HG02623 (cell line): Measurements from ENCODE around the gene SNX14.

ENCODE experiments used
- ATAC-seq: cut with Tn5 transposase; IDR thresholded peaks from one replicate; pipeline ENCODE4 v1.9.1; 2021; ENCODE audit warnings: moderate library complexity; ENCODE audit not compliant: unreplicated experiment

SNX14 gene

DNA sequence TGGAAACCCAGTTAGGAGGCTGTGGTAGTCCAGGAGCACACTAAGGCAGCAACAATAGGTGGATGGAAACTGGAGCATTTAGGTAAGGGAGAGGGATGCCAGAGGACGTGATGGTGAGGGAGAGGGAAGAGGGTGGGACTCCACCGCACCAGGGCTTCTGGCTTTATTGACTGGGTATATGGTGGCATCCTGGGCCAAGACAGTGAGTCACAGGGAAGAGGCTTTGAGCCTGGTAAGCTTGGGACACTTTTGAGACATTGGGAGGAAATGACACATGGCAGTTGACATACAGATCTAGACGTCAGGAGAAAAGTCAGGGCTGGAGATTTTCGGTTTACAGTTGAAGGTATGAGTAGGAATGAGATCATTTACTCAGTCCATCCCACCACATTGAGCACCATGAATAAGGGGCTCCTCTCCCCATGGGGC, 128.9 kb downstream of the SNX14 start:
- no peak for ATAC-seq

DNA sequence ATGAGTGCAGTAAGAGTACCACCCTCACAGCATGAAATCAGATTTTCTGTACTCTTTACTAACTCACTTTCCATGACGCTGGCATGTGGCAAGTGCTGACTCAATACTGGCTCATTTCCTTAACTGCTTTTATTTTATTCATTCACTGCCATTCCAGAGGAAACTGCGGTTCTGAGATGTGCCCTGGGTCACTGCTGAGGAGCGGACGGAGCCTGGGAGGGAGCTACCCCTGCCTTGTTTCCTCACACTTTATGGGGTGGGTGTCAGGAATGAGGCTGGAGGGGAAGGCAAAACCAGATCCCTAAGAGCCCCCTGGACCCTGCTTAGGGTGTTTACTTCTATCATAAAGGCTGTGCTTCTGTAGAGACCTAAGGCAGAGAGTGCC, 129.4 kb downstream of the SNX14 start:
- ATAC-seq, result no peak

DNA sequence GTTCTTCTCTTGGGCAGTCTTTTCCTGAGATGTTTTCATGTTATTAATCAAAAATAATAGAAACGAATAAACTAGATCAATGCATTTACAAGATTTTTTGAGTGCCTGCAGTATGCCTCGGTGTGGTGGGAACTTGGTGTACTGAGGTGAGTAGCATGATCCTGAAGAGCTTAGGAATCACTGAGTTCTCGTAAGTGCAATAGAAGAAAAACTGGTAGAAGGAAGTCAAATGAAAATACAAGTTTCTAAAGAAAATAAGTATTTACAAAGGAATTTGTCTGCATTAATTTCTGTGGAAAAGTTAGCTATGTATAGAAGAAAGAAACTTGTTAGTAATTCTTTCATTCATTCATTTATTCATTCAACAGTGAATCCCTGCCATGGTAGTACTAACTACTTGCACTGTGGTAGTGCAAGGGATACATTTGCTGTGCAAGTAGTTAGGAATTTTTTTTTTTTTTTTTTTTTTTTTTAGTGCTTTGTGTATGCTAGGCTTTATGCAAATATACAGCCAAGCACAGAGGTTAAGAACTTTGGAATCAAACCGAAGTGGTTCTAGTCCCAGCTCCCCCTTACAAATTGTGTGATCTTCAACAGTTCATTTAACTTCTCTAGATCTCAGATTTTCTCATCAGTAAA, 129.9 kb downstream of the SNX14 start:
- ATAC-seq, result no peak

DNA sequence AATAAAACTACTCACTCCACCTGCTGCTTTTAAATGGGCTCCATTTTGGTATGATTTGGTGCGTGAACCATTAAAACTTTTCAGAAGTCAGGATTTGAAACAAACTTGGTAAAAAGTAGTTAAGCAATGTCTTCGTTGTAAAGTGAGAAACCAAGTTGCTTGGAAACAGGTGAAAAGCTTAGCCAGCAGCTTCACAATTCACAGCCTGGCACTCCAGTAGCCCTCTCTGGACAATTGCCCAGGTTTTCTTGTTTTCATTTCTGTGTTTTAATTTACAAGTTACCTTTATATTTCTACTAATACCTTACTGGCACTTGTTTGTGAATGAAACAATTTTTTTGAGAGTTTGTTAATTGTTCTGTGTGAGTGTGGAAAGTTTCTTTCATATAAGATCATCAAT, 131.0 kb downstream of the SNX14 start:
- no peak for ATAC-seq

DNA sequence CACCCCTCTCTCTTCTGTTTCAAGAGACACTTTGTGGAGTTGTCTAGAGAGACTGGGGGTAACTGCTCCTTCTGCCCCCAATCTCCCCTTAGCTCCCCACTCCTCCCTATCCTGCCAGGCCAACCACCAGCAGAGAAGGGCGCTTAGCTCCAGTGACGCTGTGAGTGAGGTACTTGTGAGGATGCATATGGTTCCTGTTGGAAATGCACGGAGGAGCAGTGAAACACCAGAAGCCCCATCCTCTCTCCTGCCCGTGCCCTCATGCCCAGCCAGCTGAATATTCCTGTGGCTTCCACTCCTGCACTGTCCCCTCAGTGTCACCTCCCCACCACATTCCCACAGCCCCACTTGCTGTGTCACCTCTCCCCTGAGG, 131.9 kb downstream of the SNX14 start:
- peak; percentile 1 for ATAC-seq

DNA sequence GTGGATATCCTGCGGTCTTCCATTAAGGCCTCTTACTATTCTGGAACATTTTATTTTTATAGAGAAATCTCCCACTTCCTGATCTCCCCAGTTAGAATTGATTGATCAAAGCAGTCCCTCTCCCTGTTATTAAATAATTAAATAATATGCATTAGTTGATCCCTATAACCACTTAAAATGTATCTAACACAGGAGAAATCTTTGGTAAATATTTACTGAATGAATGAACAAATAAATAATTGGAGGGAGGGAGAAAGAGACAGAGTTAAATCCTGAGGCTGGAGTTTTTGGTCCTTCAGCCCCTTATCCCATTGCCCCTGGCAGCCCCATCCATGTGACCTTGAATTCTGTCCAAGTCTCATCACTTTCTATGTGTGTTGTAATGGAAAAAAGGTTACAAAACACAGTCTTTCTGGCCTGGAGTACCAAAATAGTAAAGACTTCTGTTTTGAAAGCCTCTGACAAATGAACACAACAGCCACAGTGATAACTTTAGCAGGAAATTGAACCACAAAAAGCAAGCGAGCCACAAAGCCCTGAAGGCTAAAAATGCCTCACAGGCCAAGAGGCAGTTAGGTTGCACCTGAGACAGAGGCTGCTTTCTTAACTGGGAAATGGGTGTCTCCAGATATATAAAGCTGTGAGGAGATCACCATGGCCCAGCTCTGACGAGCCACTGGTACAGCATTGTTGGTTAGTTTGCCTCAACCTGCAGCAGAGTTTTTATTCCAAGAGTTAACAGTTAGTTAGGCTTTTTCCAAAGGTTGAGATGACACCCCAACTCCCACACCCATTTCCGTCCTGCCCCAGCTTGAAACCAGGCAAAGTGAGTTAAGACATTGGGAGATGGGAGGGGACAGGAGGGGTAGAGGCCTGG, 132.5 kb downstream of the SNX14 start:
- peak; percentile 83 for ATAC-seq

DNA sequence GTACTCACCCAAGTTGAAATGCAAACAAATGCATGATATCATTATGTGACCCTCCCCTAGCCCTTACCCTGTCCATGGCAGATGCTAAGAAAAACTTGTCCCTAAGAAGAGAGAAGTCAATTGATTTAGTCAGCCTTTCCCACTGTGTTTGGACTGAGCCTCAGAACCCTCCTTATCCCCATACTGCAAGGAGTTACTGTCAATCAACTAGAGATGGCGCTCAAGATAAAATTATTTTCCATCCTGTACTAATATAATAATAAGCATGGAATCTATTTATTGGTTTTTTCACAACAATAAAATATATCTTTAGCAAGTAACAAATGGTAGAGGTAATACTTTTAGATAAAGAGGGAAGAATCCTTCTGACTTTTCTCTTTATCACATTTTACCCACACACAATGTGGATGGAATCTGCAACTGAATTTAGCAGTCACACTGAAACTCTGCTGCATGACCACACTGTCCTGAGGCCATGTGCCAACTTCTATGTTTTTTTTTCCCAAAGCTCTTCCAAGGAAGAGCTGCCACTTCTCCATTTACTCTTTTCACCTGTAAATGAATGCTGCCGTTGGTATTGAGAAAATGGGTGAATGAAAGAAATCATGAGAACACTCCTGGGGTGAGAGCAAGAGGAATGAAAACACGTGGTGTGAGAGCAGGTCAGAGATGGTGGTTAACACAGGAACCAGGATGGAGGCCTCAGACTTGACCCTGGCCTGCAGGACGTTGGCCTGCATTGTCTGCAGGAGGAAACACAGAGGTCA, 133.3 kb downstream of the SNX14 start:
- ATAC-seq, result no peak

DNA sequence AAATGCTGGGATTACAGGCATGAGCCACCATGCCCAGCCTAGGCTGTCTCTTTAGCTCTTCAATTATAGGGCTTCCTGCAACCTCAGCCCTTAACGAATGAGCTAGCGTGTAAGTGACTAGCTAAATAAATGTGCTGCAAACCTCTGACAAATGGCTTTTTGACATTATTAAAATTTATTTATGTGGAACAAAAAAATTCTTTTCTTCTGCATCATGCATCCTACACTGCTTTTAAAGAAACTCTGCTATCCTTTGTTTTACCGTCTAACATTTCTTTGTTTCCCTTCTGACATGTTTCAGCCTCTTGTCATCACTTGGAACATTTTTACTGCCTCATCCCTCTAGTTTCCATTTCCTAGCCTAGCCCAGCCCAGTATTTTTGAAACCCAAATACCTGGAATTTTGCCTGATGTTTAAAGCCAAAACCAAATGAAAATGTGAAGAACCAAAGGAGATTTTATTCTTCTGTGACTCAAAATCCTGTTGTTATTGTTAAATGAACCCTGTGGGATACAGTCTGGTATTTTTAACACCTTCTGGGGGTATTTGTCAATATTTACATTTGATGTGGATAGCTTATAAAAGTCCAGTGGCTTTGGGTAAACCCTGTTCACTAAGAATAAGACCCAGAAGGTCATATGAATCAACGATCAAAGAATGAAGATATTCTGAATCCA, 134.3 kb downstream of the SNX14 start:
- no peak for ATAC-seq

DNA sequence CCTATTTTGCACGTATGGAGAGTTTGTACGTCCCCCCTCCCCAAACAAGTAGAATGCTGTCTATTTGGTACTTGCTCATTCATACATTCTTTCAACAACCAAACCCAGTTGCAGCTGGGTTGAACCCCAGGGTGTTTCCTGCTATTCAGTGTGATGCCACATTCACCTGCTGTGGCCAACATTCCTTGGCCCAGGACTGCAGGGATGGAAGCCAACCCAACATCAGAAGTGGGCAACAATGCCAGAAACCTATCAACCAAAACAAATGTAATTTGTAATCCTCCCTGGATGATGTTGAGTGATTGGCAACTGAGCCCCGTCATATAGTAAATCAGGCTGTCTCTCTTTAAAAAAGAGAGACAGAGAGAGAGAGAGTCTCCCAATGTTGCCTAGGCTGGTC, 134.9 kb downstream of the SNX14 start:
- no peak for ATAC-seq

DNA sequence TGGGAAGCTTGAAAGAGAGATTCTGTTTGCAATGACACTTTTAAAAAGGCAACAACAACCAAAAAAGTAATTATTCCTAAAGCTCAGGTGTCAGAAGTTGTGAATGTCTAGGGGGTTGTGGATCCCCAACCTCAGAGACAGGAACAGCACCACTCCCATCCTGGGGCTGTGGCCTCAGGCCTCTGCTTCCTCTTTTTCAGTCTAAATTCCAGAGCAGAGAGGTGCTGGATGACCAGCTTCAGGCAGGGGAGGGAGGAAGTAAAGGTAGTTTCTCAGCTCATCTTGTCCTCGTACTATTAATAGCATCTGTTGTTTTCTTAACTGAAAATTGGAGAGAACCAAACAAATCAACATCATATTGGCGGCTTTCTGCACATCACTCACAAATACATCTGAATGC, 135.5 kb downstream of the SNX14 start:
- ATAC-seq, result no peak

DNA sequence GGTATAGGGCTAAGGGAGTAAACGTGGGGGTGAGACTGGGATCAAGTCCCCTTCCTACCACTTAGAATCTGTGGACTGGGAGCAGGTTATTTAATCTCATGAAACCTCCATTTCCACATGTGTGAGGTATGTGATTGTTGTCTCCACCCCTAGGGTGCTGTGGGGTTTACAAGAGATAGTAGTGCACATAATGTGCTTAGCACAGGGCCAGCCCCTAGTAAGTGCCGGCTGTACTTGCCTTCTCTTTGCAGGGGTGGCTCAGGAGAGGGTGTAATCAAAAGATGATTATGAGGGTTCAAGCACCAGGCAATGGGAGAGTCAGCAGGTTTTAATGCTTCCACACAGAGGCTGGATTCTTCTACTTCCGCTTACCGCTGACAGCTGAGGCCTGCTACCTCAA, 136.9 kb downstream of the SNX14 start:
- no peak for ATAC-seq
